T-helper 22 cell (primary cell): Measurements from ENCODE around the gene KHDRBS2.

Source experiments
- DNase-seq: peaks from one replicate; pipeline ENCODE4 v3.0.0-alpha.2; 2020; ENCODE audit warnings: low read depth

Gene KHDRBS2

GRCh38 chr6:62285612-62286469, at the start of gene KHDRBS2:
Gene KHDRBS2, minus strand, starts transcription at chr6:62286225.
- no peak for DNase-seq

GRCh38 chr6:62328607-62329006, 42.6 kb upstream of the KHDRBS2 start:
- DNase-seq: no peak

- no peak for DNase-seq
Observed at GRCh38 chr6:62324834-62325233, 38.8 kb upstream of the KHDRBS2 start.

- DNase-seq: no peak
Observed at GRCh38 chr6:62323818-62324431, 37.9 kb upstream of the KHDRBS2 start.

- no peak for DNase-seq
Observed at GRCh38 chr6:62298745-62299392, 12.8 kb upstream of the KHDRBS2 start.

GRCh38 chr6:62296541-62296940, 10.5 kb upstream of the KHDRBS2 start:
- DNase-seq: no peak

- DNase-seq: no peak
Observed at GRCh38 chr6:62288974-62289373, 2.9 kb upstream of the KHDRBS2 start.

- DNase-seq: no peak
Observed at GRCh38 chr6:62288562-62288961, 2.5 kb upstream of the KHDRBS2 start.

- DNase-seq: no peak
Observed at GRCh38 chr6:62286470-62286843, 432 bp upstream of the KHDRBS2 start.

GRCh38 chr6:62284725-62285124, 1.3 kb downstream of the KHDRBS2 start:
- DNase-seq: no peak

GRCh38 chr6:62283796-62284411, 2.1 kb downstream of the KHDRBS2 start:
- no peak for DNase-seq

GRCh38 chr6:62283365-62283764, 2.7 kb downstream of the KHDRBS2 start:
- no peak for DNase-seq

GRCh38 chr6:62280099-62280498, 5.9 kb downstream of the KHDRBS2 start:
- DNase-seq: no peak

GRCh38 chr6:62272114-62272513, 13.9 kb downstream of the KHDRBS2 start:
- DNase-seq: no peak

GRCh38 chr6:62265906-62266525, 20.0 kb downstream of the KHDRBS2 start:
- DNase-seq: no peak

GRCh38 chr6:62262283-62262682, 23.7 kb downstream of the KHDRBS2 start:
- DNase-seq: no peak

- DNase-seq: no peak
Observed at GRCh38 chr6:62246087-62246486, 39.9 kb downstream of the KHDRBS2 start.

- no peak for DNase-seq
Observed at GRCh38 chr6:62236784-62237183, 49.2 kb downstream of the KHDRBS2 start.

- no peak for DNase-seq
Observed at GRCh38 chr6:62229231-62229630, 56.8 kb downstream of the KHDRBS2 start.

- no peak for DNase-seq
Observed at GRCh38 chr6:62217866-62218265, 68.2 kb downstream of the KHDRBS2 start.

- no peak for DNase-seq
Observed at GRCh38 chr6:62202078-62202477, 83.9 kb downstream of the KHDRBS2 start.

- no peak for DNase-seq
Observed at GRCh38 chr6:62192593-62192992, 93.4 kb downstream of the KHDRBS2 start.
